ENCODE data around the gene LINC01488. TPM values are rescaled to one million over a fixed set of nuclear protein-coding genes. Genes with fewer than 3 reads are reported as not detected.

Gene LINC01488
- total and polyA plus RNA-seq, 2 experiments from 2014 or later: not detected

DNA sequence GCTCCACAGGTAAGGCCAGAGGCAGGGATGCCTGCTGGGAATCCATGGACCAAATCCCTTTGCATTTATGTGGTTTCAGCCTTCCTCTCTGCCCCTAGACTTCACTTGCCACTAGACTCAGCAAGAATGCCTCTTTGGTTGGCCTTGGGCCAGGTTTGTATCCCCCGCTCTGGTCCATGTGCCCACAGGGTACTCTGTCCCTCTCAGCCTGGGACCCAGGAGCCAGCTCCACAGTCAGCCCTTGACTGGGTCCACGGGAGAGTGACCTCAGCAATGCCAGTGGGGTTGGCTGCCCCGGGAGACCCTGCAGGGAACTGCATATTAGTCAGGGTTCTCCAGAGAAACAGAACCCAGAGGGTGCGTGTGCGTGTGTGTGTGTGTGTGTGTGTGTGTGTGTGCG is 28.3 kb upstream of the LINC01488 start:
- H3K27ac Mint-ChIP-seq: no peak overlapping the region
- DNase-seq (ENCODE audit: low spot score): no peak

More for the DNA sequence above, 28.3 kb upstream of the LINC01488 start:
- Mint-ChIP-seq H3K4me3 (no peak overlapping the region), H3K27me3 (ENCODE audit: insufficient read depth, low read depth, poor library complexity) (peaks cover 5% of the 10 kb centered on the region), H3K9me3 (peaks cover 5% of the 10 kb centered on the region; the same call in 2 of the 3 replicates), H3K36me3 (ENCODE audit: low read depth) (peaks cover 7% of the 10 kb centered on the region; the same call in 2 of the 3 replicates), H3K4me1 (peaks cover 8% of the 10 kb centered on the region; the same call in 2 of the 3 replicates)
- H3K4me3 ChIP-seq: no peak overlapping the region
- 0 out of 2 replicates have a peak, but pooled peaks cover 10% of the 10 kb centered on the region for H3K9me2 ChIP-seq (ENCODE audit: insufficient read depth)
- H3K27ac ChIP-seq (ENCODE audit: low read depth): no peak overlapping the region
- no peaks in the 10 kb centered on the region for H3K79me2 ChIP-seq (replicated peaks; ENCODE audit: insufficient read depth)
- TF ChIP-seq JUNB (IDR thresholded peaks at IDR 0.05; ENCODE audit: unreplicated experiment): no peak
- TF ChIP-seq, protein P1, sequence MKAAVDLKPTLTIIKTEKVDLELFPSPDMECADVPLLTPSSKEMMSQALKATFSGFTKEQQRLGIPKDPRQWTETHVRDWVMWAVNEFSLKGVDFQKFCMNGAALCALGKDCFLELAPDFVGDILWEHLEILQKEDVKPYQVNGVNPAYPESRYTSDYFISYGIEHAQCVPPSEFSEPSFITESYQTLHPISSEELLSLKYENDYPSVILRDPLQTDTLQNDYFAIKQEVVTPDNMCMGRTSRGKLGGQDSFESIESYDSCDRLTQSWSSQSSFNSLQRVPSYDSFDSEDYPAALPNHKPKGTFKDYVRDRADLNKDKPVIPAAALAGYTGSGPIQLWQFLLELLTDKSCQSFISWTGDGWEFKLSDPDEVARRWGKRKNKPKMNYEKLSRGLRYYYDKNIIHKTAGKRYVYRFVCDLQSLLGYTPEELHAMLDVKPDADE (IDR thresholded peaks at IDR 0.05): no peak
- TF ChIP-seq NANOG (IDR thresholded peaks at IDR 0.05; ENCODE audit: borderline replicate concordance): no peak
- TF ChIP-seq EZH2 (IDR thresholded peaks at IDR 0.05; ENCODE audit: low read depth, unreplicated experiment): no peak
- no peak for TF ChIP-seq CREB1 (CRISPR knock-in tag; IDR thresholded peaks at IDR 0.05; ENCODE audit: low read depth)
- no peak for TF ChIP-seq STAT1 (IDR thresholded peaks at IDR 0.05; ENCODE audit: unreplicated experiment)
- TF ChIP-seq, protein P2, sequence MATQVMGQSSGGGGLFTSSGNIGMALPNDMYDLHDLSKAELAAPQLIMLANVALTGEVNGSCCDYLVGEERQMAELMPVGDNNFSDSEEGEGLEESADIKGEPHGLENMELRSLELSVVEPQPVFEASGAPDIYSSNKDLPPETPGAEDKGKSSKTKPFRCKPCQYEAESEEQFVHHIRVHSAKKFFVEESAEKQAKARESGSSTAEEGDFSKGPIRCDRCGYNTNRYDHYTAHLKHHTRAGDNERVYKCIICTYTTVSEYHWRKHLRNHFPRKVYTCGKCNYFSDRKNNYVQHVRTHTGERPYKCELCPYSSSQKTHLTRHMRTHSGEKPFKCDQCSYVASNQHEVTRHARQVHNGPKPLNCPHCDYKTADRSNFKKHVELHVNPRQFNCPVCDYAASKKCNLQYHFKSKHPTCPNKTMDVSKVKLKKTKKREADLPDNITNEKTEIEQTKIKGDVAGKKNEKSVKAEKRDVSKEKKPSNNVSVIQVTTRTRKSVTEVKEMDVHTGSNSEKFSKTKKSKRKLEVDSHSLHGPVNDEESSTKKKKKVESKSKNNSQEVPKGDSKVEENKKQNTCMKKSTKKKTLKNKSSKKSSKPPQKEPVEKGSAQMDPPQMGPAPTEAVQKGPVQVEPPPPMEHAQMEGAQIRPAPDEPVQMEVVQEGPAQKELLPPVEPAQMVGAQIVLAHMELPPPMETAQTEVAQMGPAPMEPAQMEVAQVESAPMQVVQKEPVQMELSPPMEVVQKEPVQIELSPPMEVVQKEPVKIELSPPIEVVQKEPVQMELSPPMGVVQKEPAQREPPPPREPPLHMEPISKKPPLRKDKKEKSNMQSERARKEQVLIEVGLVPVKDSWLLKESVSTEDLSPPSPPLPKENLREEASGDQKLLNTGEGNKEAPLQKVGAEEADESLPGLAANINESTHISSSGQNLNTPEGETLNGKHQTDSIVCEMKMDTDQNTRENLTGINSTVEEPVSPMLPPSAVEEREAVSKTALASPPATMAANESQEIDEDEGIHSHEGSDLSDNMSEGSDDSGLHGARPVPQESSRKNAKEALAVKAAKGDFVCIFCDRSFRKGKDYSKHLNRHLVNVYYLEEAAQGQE (IDR thresholded peaks at IDR 0.05; ENCODE audit: unreplicated experiment): no peak
- TF ChIP-seq ZNF114 (CRISPR knock-in tag; IDR thresholded peaks at IDR 0.05): no peak
- no peak for TF ChIP-seq POLR2AphosphoS5 (IDR thresholded peaks at IDR 0.05; ENCODE audit: low read depth)
- TF ChIP-seq, protein P3, sequence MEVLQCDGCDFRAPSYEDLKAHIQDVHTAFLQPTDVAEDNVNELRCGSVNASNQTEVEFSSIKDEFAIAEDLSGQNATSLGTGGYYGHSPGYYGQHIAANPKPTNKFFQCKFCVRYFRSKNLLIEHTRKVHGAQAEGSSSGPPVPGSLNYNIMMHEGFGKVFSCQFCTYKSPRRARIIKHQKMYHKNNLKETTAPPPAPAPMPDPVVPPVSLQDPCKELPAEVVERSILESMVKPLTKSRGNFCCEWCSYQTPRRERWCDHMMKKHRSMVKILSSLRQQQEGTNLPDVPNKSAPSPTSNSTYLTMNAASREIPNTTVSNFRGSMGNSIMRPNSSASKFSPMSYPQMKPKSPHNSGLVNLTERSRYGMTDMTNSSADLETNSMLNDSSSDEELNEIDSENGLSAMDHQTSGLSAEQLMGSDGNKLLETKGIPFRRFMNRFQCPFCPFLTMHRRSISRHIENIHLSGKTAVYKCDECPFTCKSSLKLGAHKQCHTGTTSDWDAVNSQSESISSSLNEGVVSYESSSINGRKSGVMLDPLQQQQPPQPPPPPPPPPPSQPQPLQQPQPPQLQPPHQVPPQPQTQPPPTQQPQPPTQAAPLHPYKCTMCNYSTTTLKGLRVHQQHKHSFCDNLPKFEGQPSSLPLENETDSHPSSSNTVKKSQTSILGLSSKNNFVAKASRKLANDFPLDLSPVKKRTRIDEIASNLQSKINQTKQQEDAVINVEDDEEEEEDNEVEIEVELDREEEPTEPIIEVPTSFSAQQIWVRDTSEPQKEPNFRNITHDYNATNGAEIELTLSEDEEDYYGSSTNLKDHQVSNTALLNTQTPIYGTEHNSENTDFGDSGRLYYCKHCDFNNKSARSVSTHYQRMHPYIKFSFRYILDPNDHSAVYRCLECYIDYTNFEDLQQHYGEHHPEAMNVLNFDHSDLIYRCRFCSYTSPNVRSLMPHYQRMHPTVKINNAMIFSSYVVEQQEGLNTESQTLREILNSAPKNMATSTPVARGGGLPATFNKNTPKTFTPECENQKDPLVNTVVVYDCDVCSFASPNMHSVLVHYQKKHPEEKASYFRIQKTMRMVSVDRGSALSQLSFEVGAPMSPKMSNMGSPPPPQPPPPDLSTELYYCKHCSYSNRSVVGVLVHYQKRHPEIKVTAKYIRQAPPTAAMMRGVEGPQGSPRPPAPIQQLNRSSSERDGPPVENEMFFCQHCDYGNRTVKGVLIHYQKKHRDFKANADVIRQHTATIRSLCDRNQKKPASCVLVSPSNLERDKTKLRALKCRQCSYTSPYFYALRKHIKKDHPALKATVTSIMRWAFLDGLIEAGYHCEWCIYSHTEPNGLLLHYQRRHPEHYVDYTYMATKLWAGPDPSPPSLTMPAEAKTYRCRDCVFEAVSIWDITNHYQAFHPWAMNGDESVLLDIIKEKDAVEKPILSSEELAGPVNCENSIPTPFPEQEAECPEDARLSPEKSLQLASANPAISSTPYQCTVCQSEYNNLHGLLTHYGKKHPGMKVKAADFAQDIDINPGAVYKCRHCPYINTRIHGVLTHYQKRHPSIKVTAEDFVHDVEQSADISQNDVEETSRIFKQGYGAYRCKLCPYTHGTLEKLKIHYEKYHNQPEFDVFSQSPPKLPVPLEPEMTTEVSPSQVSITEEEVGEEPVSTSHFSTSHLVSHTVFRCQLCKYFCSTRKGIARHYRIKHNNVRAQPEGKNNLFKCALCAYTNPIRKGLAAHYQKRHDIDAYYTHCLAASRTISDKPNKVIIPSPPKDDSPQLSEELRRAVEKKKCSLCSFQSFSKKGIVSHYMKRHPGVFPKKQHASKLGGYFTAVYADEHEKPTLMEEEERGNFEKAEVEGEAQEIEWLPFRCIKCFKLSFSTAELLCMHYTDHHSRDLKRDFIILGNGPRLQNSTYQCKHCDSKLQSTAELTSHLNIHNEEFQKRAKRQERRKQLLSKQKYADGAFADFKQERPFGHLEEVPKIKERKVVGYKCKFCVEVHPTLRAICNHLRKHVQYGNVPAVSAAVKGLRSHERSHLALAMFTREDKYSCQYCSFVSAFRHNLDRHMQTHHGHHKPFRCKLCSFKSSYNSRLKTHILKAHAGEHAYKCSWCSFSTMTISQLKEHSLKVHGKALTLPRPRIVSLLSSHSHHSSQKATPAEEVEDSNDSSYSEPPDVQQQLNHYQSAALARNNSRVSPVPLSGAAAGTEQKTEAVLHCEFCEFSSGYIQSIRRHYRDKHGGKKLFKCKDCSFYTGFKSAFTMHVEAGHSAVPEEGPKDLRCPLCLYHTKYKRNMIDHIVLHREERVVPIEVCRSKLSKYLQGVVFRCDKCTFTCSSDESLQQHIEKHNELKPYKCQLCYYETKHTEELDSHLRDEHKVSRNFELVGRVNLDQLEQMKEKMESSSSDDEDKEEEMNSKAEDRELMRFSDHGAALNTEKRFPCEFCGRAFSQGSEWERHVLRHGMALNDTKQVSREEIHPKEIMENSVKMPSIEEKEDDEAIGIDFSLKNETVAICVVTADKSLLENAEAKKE (CRISPR knock-in tag; IDR thresholded peaks at IDR 0.05): no peak
- TF ChIP-seq ZNF331 (CRISPR knock-in tag; IDR thresholded peaks at IDR 0.05; ENCODE audit: low read depth): no peak
- TF ChIP-seq, protein P4, sequence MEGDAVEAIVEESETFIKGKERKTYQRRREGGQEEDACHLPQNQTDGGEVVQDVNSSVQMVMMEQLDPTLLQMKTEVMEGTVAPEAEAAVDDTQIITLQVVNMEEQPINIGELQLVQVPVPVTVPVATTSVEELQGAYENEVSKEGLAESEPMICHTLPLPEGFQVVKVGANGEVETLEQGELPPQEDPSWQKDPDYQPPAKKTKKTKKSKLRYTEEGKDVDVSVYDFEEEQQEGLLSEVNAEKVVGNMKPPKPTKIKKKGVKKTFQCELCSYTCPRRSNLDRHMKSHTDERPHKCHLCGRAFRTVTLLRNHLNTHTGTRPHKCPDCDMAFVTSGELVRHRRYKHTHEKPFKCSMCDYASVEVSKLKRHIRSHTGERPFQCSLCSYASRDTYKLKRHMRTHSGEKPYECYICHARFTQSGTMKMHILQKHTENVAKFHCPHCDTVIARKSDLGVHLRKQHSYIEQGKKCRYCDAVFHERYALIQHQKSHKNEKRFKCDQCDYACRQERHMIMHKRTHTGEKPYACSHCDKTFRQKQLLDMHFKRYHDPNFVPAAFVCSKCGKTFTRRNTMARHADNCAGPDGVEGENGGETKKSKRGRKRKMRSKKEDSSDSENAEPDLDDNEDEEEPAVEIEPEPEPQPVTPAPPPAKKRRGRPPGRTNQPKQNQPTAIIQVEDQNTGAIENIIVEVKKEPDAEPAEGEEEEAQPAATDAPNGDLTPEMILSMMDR (conservative IDR thresholded peaks at IDR 0.05; ENCODE audit: low read depth in 2 of 2): no peak
- TF ChIP-seq EZH2phosphoT487 (IDR thresholded peaks at IDR 0.05; ENCODE audit: unreplicated experiment): no peak
- no peaks in the 10 kb centered on the region for H3K36me3 ChIP-seq (ENCODE audit: insufficient read depth)
- no peak for ATAC-seq
- no peaks in the 10 kb centered on the region for H3F3A ChIP-seq (replicated peaks; ENCODE audit: low read depth)
- H3K4me2 ChIP-seq: no peak overlapping the region
- H4K20me1 ChIP-seq (replicated peaks; ENCODE audit: insufficient read depth): no peaks in the 10 kb centered on the region
- no peaks in the 10 kb centered on the region for H3K4me1 ChIP-seq (ENCODE audit: insufficient read depth)
- no peak overlapping the region for H2AFZ ChIP-seq
- no peaks in the 10 kb centered on the region for H3K27me3 ChIP-seq (ENCODE audit: insufficient read depth)
